COLO668 (cell line): Measurements from ENCODE around the gene PRDM15.
"Not testable (repeated sequence)": the region's sequence is repeated elsewhere in the genome, so short reads cannot be mapped to it uniquely, and the experiment has no call there.

ENCODE experiments used
- DNase-seq: peaks from one replicate; lab custom pipeline; 2025; ENCODE audit not compliant: unreplicated experiment; lab: John Stamatoyannopoulos, UW

Gene PRDM15

DNA sequence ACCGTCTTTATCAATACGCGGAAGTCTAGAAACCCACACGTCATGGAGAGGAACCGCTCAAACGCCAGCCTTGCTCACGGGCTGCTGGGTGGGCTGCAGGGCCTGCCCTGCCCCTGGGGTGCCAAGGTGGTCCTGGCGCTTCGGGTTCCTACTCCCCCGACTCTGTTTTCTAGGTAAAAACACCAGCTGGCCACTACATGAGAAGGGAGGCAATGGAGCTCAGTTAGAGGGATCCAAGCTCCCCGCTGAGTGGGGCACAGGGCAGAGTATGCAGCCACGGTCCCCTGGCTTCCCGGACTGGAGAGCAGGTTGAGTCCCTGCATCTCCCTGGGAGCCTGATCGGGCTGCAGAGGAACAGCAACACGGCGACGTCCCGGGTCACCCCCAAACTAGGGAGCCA is 71.0 kb downstream of the PRDM15 start:
- no peak for DNase-seq

DNA sequence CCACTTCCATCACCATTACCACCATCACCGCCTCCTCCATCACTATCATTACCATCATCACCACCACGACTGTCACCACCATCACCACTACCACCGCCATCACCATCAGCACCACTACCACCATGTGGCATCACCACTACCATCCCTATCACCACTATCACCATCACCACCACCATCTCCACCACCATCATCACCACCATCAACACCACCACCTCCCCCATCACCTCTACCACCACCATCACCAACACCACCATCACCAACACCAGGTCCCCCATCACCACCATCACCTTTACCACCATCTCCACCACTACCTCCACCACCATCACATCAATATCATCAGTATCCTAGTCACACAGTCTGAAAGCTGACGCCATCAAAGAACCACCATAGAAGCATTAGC is 72.4 kb downstream of the PRDM15 start:
- no peak for DNase-seq

DNA sequence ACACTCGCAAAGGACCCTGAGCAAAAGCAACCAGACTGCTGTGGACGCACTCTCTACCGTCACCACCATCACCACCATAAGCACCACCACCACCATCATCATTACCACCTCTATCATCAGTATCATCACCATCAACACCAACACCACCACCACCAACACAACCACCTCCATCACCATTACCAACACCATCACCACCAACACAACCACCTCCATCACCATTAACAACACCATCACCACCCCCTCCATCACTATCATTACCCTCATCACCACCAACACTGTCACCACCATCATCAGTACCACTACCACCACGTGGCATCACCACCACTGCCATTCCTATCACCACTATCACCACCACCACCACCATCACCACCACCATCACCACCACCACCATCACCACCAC is 73.5 kb downstream of the PRDM15 start:
- no peak for DNase-seq

DNA sequence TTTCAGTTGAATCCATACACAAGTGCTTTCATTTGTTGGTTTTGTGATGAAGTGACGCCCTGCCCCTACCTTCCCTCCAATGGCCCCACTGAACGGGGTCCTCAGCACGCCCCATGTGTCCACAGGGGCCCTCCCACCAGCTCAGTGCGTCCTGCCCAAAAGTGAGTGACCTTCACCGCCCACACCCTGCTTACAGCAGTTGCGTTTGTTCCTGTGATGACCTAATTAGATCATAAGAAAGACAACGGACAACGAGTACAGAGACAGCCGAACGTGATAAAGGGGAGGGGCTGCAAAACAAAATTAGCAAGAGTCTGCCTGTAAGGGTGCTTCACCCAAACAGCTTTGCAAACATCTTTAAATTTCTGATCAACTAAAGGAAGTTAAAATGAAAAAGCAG is 74.1 kb downstream of the PRDM15 start:
- no peak for DNase-seq

DNA sequence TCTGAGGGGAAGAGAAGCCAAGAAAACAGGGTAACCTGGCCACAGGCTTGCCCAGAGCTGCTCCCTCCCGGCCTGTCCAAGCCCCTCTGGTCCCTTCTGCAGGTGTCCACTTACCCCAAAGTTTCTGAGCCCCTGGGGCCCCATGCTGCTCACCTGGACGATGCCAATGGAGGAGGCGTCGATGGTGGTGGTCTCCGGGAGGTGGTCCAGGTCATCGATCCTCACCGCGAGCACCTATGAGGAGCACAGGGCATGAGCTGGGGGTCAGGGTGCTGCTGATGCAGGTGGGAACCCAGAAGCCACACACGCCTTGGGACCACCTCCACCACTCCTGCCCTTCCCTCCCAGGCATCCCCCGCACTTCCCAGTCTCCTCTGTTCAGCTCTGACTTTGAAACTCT is 74.8 kb downstream of the PRDM15 start:
- no peak for DNase-seq

DNA sequence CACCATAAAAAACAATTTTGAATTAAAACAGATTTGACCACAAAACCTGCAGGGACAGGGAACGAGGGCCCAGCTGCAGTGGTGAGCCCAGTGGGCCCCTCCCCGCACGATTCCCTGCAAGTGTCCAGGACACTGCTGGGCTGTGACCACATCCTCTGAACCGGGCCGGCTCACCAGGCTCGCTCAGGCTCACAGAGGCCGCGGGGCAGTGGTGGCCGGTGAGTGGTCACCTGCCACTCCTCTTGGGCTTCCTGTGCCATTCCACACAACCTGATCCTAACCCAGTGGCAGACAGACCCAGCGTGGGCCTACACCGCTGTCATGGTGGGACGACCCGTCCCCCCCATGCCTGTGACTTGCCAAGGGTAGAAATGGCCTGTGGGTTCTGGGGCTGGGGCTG is 75.8 kb downstream of the PRDM15 start:
- no peak for DNase-seq

DNA sequence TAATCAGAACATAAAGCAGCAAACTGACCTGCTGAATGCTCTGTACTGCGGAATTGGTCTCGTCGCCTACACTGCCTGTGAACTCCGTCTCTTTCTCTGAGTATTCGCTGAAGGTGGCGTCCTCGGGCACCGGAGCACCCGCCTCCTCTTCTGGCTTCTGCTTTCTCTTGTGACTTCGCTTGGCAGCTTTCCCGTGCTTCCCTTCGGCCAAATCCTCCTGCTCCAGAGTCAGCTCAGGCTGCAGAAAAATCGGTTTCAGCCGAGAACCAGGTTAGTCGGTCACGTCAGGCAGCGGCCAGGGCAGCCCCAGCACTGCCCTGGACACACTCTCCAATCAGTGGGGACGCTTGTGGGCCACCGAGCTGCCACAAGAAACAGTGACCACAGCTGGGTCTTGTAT is 76.5 kb downstream of the PRDM15 start:
- no peak for DNase-seq

DNA sequence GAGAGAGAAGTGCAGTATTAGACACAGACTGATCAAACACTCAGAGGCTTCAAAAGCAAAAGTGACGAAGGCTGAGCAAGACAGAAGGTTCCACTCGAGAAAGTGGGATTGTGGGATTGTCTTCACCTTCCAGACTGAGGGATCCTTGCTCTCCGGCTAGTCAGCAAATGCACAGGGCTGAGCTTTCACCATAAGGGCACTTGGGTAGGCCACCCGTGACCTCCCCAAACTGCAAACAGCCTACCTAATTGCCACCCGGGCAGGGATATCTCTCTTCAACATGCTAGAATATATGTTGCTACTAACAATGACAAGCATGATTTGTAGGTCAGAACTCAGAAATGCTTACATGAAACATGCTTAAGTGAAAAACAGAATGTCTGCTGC is 77.0 kb downstream of the PRDM15 start:
- DNase-seq: no peak

DNA sequence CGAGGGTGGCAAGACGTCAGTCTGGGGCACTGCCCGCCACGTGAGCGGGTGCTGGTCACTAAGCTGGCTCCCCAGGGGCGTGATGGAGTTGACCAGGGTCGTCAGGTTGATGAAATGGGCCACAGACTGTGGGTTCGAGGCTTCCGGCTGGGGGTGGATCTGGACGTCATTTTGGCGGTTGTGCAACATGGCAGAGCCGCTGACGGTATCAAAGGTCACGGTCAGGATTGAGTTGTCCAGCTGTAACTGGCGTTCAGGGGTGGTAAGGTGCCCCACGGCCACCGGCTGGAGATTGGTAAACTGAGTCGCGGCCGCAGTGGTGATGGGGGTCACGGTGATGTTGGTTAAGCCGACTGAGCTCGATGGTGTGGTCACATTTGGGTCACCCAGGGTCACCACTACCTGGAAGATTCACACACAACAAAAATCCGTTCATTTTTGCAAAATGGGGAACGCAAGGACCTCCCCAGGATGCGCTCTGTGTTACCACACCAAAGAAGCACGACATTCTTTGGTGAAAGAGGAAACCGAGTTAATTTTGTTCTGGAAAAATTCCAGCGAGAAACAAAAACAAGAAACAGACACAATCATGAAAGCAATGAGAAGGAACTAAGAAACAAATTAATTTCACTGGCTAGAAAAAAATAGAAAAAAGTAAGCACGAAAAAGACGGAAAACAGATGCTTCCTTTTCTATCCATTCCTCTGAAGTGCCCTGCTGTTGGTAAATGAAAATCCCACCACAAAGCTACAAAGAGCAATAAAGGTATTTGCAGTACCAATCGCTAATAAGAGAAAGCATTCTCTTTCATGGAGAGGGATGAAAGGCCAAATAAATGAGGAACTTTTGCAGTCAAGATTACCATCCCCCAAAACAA is 77.6 kb downstream of the PRDM15 start:
- DNase-seq: no peak

DNA sequence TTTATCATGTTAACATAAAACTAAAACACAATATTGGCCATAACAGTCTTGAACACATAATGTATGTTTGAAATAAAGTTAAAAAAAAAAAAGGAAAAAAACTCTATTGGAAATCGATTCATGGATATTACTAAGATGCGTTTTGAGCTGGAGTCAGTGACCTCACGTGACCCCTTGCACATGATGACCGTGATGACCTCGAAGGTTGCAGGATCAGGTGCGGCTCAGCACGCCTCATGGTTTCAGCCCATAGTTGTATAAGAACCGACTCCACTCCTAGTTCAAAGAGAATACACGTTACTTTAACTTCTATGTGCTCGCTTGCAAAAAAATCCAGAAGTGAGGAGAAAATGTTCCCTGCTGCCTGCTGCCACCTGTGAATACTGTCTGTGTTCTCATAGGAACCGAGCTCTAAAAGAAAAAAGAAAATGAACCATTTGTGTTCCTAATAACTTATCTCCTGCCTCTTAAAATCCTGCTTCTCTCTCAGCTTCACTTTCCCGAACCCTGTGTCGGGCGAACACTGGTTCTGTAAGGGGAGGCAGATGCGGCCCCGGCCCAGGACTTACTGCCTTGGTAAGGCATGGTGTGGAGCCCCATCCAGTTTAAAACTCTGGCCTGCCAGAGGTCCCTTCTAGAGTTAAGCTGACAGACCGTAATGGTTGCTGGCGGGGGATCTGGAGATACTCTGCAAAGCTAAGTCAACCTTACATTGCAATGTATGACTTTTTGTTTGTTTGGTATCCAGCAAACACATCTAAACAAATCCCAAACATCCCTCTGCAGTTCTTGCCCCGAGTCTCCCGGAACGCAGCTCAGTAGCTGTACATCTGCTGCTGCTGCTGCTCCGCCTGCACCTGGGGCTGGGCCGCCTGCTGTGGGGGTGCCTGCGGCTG is 78.5 kb downstream of the PRDM15 start:
- DNase-seq: no peak

DNA sequence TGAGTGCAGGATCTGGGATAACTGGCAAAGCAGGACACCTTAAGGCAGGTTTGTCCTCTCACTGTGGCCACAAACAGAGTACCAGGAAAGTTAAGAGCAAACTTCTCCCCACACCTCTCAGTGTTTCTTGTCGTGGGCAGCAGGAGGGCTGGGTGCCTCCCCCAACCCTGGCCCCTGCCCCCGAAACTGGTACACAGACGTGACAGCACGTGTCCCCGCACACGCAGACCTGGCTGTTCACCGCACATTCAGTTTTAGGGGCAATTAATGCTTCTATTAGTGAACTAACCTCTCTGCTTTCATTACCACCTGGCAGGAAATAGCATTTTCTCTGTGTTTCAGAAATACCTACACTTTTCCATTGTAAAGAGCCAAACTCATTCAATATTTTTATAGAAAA is 79.4 kb downstream of the PRDM15 start:
- DNase-seq: no peak

DNA sequence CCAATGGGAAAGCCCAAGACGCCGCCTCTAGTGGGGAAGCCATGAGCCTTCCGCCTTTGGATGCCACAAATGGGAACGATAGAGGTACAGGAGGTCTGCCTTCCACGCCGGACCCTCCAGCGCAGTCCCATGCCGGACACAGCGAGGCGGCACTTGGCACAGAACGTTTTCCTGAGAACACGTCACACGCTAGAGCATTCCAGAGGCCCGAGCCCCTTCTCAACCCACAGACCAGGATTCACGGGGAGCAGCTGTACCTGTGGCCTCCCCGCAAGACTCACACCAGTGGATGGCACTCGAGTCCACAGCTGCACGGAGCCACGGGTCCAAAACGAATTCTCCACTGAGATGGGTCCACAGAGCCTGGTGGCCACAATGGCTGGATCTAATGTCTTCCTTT is 80.8 kb downstream of the PRDM15 start:
- DNase-seq: no peak

DNA sequence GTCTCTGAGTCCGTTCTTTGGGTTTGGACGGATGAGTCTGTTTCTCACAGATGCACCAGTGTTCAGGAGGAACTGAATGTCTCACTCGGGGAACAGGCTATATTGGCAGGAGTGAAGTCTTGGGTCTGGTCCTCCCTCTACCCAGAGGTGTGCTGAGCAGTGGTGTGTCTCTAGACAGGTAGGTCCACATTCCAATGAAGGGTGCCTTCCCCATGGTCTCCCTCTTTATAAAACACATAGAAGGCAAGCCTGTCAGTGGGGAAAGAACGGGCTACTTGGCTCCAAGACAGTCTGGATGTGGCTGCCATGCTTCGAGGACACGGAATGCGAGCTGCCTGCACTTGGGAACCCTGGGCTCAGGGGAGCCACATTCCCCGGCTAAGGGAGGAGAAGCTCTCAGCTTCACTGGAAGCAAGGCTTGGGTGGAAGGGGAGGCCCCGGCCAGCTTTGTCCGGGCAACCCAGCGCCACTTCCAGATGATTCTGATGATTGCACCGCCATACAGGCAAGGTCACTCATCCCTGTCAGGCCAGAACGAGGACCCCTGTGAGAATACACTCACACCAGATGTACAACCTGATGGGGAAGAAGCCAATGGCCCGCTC is 82.6 kb downstream of the PRDM15 start:
- no peak for DNase-seq

DNA sequence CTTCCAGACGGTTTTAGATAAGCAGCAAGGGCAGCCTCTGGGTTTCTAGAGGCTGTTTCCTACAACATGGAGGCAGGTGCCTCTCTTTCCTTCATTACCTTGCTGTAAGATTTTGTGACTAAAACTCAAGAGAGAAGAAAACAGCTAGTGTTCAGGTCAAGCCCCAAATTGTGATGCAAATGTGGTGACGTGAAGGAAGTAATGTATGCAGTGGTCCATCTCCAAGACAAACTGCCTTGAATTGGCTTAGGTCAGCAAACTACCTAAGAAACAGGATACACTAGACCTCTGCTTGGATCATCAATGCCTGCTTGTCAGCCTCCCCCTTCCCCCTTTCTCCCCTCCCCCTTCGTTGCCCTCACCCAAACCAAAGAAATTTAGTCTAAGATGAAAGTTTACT is 83.4 kb downstream of the PRDM15 start:
- DNase-seq: no peak

DNA sequence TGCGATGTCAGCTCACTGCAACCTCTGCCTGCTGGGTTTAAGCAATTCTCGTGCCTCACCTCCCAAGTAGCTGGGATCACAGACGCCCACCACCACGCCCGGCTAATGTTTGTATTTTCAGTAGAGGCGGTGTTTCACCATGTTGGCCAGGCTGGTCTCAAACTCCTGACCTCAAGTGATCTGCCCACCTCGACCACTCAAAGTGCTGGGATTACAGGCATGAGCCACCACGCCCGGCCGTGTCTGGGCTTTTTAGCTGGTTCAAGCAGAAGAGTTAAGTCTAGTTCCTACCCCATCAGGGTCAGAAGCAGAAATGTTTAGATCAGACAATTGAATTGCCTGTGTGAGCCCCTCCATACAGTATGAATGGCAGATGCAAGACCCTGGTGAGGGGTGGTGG is 84.5 kb downstream of the PRDM15 start:
- no peak for DNase-seq

DNA sequence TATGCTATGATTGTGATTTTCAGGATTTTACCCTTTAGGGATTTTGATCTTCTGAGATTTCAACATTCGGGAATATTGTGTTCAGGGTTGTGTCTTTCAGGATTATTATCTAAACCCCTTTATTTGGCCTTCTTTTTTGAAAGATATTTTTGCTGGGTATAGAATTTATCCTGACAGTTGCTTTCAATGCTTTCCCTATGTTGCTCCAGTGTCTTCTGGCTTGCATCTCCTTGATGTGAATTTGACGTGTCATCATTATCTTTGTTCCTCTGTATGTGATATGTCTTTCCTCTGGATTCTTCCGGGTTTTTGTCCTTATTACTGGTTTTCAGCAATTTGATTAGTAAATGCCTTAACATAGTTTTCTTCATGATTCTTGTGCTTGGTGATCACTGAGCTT is 86.4 kb downstream of the PRDM15 start:
- no peak for DNase-seq

DNA sequence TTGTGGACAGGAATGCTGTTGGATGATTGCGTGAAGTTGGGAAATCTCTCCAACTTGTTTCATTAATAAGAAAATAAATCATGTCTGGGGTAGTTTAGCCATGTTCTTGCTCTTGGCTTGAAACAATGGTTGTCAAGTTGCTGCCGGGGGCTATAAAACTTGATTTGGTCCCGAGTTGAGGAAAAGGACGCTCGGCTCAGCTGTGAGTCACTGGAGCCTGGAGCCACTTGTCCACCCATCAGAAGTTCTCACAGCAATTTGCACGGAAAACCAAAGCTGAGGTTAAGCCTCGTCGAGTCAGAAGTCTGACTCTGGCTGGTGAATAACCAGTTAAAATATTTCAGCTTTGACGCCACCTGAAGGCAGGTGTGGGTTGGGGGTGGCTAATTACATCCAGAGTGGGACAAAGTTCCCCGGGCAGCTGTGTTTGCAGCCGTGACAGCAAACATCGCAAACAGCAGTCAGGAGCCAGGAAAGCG is 92.6 kb downstream of the PRDM15 start:
- DNase-seq: peak; percentile 90

DNA sequence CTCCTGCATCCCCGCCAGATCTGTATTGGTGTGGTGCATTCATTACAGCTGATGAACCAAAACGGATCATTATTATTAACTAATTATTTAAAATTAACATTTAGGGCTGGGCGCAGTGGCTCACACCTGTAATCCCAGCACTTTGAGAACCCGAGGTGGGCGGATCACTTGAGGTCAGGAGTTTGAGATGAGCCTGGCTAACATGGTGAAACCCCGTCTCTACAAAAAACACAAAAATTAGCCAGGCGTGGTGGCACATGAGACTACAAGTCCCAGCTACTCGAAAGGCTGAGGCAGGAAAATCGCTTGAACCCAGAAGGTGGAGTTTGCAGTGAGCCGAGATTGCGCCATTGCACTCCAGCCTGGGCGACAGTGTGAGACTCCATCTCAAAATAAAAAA is 93.9 kb downstream of the PRDM15 start:
- DNase-seq: not testable (repeated sequence)

DNA sequence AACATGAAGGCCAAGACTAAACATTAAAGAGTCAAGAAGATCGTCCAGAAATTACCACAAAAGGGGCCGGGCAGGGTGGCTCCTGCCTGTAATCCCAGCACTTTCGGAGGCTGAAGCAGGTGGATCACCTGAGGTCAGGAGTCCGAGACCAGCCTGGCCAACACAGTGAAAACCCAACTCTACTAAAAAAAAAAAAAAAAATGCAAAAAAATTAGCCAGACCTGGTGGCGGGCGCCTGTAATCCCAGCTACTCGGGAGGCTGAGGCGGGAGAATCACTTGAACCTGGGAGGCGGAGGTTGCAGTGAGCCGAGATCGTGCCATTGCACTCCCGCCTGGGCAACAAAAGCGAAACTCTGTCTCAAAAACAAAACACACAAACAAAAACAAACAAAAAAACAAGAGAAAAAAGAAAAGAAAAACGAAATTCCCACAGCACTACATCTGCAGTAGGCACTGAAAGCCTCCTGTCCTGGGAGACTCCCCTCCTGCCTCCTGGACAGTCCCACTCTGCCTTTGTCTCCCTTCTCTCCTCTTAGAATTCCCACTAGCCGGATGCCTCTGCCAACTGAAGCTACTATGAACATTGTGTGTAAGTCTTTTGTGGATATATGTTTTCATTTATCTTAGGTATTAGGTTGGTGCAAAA is 94.6 kb downstream of the PRDM15 start:
- DNase-seq: no peak

DNA sequence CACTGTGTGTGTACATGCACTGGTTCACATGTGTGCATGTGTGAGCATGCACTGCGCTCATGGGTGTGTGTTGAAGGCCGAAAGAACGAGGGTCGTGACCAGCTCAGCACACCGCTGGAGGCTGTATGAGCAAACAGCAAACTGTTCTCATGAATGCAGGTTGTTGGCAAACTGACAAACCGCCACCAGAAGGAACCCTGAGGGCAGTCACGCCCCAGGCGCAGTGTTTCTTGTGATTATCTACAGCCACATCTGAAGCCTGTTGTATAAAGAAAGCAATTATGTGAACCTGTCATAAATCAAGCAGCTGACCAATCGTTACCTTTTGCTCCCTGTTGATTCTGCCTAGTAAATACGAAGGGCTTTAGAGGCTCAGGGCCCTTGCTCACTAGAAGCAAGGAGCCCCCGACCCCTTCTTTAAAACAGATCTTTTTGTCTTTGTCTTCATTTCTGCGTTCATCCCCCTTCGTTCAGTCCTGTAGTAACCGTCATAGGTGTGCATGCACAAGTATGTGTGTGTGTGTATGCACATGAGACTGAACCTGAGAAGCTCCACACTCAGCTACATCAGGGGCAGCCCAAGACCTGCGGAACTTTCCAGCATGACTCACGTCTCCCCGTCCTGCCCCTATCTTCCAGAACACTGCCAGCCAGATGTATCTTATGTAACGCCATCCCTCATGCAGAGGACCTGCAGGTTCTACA is 95.5 kb downstream of the PRDM15 start:
- DNase-seq: peak; percentile 92

DNA sequence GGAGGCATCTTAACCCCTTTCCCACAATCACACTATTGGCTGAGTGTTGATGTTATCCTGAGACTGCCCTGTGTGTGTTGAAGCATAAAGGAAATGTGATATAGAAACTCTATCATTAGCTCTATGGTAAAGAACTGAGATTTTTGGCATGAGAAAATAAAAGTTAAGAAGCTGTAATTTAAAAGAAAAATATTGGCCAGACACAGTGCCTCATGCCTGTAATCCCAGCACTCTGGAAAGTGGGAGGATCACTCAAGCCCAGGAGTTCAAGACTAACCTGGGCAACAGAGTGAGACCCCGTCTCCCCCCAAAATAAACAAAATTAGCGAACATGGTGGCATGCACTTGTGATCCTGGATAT is 98.1 kb downstream of the PRDM15 start:
- no peak for DNase-seq
